GM12872 (cell line): ENCODE results near the gene CMTM7.

Source experiments
- TF ChIP-seq, protein P1 (sequence below): IDR thresholded peaks from 3 replicates; pipeline ENCODE4 v1.5.1; 2011; ENCODE audit warnings: low read depth, mild to moderate bottlenecking, low read length, moderate library complexity; ENCODE audit not compliant: insufficient read depth

The CMTM7 gene, protein sequence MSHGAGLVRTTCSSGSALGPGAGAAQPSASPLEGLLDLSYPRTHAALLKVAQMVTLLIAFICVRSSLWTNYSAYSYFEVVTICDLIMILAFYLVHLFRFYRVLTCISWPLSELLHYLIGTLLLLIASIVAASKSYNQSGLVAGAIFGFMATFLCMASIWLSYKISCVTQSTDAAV

GRCh38 chr3:32391643-32392535, at the start of gene CMTM7:
TSS of gene CMTM7 (plus strand) at chr3:32391853. CDS start at chr3:32391907, 54 bp downstream.
- TF ChIP-seq, protein P1, sequence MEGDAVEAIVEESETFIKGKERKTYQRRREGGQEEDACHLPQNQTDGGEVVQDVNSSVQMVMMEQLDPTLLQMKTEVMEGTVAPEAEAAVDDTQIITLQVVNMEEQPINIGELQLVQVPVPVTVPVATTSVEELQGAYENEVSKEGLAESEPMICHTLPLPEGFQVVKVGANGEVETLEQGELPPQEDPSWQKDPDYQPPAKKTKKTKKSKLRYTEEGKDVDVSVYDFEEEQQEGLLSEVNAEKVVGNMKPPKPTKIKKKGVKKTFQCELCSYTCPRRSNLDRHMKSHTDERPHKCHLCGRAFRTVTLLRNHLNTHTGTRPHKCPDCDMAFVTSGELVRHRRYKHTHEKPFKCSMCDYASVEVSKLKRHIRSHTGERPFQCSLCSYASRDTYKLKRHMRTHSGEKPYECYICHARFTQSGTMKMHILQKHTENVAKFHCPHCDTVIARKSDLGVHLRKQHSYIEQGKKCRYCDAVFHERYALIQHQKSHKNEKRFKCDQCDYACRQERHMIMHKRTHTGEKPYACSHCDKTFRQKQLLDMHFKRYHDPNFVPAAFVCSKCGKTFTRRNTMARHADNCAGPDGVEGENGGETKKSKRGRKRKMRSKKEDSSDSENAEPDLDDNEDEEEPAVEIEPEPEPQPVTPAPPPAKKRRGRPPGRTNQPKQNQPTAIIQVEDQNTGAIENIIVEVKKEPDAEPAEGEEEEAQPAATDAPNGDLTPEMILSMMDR: no peak

DNA sequence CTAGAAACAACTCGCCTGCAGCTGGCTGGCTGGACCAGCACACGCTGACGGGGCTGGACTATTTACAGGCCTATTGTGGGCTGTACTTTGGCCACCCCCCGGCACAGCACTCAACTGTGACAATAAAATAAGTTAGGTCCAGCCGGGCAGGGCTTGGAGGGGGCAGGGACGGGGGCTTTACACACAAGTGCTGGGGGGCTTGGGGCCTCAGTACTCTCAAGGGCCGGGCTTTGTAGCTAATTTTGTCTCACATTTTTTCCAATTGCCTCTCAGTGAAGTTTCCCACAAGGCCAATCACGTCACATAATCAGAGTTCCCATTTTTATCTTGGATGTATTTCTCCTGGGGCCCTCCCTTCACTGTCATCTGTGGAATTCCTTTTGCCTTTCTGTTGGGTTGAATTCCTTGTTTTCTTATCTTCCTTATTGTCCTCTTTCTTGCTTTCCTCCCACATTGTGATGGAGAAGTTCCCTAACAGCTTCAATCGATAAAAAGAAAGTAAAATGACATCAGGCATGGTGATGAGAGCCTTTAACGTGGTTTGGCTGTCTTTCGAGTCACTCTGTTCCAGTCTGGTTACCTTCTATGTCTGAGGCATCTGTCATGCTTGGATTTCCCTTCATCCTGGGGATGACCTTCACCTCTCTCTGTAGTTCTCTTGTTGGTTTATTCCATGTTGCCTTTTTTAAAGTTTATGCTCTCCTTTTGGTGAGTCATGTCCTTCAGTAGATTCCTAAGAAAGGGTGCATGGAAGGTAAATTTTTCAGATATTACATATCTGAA, 44.1 kb upstream of the CMTM7 start:
- TF ChIP-seq, protein P1: no peak

GRCh38 chr3:32349184-32349583, 42.5 kb upstream of the CMTM7 start:
- TF ChIP-seq, protein P1: no peak

DNA sequence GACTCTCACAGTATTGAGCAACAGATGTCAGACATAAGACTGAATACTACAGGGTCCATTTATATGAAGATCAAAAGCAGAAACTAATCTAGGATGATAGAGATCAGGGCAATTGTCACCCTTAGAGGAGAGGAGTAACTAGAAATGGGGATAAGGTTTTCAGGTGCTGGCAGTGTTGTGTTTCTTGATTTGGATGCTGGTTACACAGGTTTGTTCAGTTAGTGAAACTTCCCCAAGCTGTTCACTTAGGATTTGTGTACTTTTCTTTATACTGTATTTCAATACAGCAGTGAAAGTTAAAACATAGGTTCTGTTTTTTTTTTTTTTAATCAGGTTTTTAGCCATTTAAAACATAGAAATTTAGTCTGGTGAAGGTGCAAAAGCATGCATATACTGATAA, 39.1 kb upstream of the CMTM7 start:
- TF ChIP-seq, protein P1: no peak

DNA sequence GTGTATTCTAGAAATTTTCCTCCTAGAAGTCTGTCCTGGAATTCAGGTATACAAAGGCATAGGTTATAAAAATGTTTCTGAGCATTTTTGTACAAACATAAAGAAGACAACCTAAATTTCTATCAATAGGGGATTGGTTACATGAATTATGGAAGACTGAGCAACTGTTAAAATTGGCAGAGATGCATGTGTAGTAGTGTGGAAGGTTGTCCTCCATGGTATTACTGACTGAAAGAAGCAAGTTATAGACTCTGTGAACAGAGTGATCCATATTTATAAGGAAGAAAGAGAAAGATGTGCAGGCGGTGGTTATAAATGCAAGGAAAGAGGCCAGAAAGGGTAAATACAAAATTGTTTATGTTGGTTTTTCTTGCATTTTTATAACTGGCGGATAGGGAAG, 38.3 kb upstream of the CMTM7 start:
- TF ChIP-seq, protein P1: no peak

DNA sequence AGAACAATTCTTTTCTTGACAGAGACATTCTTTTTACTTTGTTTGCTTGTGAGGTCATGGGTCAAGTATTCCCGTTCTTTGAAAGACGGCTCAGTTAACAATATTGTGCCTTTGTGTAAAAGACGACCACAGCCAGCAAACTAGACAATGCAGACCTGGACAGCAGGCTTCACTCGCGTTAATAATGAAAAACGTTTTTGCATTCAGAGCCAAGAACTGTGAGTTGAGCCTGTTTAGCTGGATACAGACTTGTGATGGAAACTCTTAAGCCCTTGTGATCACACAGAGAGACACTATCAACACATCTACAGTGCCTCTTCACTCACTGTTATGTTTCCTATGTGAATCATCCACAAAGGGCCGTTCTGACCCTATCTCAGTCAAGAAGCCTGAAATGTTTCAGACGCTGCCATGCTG, 37.3 kb upstream of the CMTM7 start:
- TF ChIP-seq, protein P1: no peak

GRCh38 chr3:32355751-32356291, 35.8 kb upstream of the CMTM7 start:
- TF ChIP-seq, protein P1: no peak
